Activated CD8-positive, alpha-beta T cell treated with anti-CD3 and anti-CD28 coated beads for 36 hours (primary cell): Measurements from ENCODE around the gene CDH13. TPM values are rescaled to one million over a fixed set of nuclear protein-coding genes. Genes with fewer than 3 reads are reported as not detected.

Experiments used
- ATAC-seq: fragments of 200-7000 bp; cut with Tn5 transposase; one replicate; pipeline ENCODE4 v1.10.0; 2021; ENCODE audit warnings: mild to moderate bottlenecking, moderate library complexity
- CTCF ChIA-PET: fragments of 350-600 bp; sonication (Branson Sonifier 250); formaldehyde crosslinking; loops from one replicate; lab custom pipeline; 2021; ENCODE audit warnings: antibody characterized with exemption; lab: Charles Lee
- POLR2A ChIA-PET: fragments of 350-600 bp; sonication (Branson Sonifier 250); formaldehyde crosslinking; loops from one replicate; lab custom pipeline; 2021; ENCODE audit warnings: antibody characterized with exemption; lab: Charles Lee
- DNase-seq: peaks from one replicate; pipeline ENCODE4 v3.0.0-alpha.2; 2020
- H3K27ac Mint-ChIP-seq: one replicate; pipeline ENCODE4 v1.8.0; 2021; ENCODE audit warnings: mild to moderate bottlenecking, mixed read lengths
- H3K27me3 Mint-ChIP-seq: one replicate; pipeline ENCODE4 v1.8.0; 2021; ENCODE audit warnings: mixed read lengths
- H3K36me3 Mint-ChIP-seq: one replicate; pipeline ENCODE4 v1.8.0; 2021; ENCODE audit warnings: low read depth, mixed read lengths
- H3K4me1 Mint-ChIP-seq: one replicate; pipeline ENCODE4 v1.8.0; 2021; ENCODE audit warnings: low read depth, mixed read lengths
- H3K4me3 Mint-ChIP-seq: one replicate; pipeline ENCODE4 v1.8.0; 2021; ENCODE audit warnings: mild to moderate bottlenecking, moderate library complexity, mixed read lengths
- H3K9me3 Mint-ChIP-seq: one replicate; pipeline ENCODE4 v1.8.0; 2021; ENCODE audit warnings: mixed read lengths
- CTCF ChIP-seq: fragments of 200-600 bp; IDR thresholded peaks from one replicate; pipeline ENCODE4 v1.8.0; 2022; ENCODE audit warnings: antibody characterized with exemption, mild to moderate bottlenecking
- intact Hi-C: fragments of 100-400 bp; cut with micrococcal nuclease; formaldehyde crosslinking; loops from one replicate; pipeline ENCODE4 v1.10.0; 2022
- total RNA-seq, 2 experiments: library from RNA; stranded (reverse); gene quantifications; one replicate each; pipeline ENCODE4 v1.2.3, GENCODE V29; 2021

Gene CDH13
- total RNA-seq, 2 experiments from 2014 or later, result not detected

DNA sequence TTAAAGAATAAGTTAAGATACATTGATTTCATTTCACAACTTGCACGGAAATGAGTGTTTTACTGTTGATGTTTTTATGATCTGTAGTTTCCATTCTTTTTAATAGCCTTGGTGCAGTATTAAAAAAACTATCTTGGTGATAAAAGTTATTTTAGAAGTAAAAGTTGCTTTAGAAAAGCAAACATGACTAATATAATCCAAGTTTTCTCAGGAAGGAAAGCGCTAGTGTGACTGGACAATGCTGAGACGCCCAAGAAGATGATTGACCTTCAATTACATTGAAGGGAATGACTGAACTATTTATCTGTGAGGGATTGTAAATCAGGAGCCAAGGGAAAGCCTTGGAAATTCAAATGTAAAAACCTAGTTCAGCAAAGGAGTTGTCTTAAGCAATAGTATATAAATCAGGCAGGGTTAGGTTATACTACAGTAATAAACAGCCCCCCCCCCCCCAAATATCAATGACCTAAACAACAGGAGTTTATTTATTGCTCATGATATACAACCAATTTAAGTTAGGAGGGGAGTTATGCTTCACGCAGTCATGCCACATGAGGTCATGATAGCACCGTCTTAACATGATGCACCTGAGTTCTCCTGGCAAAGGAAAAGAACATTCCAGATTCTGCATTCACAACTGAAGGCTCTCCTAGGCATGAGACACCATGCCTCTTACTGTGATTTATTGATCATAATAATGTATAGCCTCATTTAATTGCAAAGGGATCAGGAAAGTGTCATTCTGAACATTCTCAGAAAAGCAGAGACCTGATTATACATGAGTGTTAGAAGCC is 443.8 kb downstream of the CDH13 start:
- ATAC-seq (no peak), DNase-seq (no peak)
- H3K4me3 Mint-ChIP-seq, result no peak overlapping the region
- peaks cover 3% of the 10 kb centered on the region for H3K9me3 Mint-ChIP-seq
- no peaks in the 10 kb centered on the region for H3K4me1 Mint-ChIP-seq
- no peak for TF ChIP-seq CTCF
- H3K27ac Mint-ChIP-seq, result no peak overlapping the region
- H3K36me3 Mint-ChIP-seq, result no peaks in the 10 kb centered on the region
- intact Hi-C loops, result no loop called here
- no peaks in the 10 kb centered on the region for H3K27me3 Mint-ChIP-seq
- POLR2A ChIA-PET, result no interaction called here
- CTCF ChIA-PET, result no interaction called here

DNA sequence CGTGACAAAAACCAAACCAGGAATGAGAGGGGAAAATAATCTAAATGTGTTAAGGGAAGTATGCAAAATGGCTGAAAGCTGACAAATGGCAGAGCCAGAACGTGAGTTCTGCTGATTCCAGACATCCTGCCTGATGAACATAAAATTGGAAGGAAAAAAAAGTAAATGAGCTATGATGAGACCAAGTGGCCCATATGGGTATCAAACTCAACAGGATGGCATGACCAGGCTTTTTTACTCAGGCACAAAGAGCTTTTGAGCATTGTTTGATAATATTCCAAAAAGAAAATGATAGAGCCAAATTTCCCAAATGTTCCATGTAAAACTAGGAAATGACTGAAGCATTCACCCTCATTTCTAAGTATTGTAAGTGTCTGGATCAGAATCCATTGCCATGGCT is 449.2 kb downstream of the CDH13 start:
- intact Hi-C loops, result no loop called here
- DNase-seq (no peak), ATAC-seq (no peak)
- H3K4me3 Mint-ChIP-seq, result no peak overlapping the region
- CTCF ChIA-PET, result no interaction called here
- POLR2A ChIA-PET, result no interaction called here
- TF ChIP-seq CTCF, result no peak
- H3K4me1 Mint-ChIP-seq, result no peaks in the 10 kb centered on the region
- no peak overlapping the region for H3K27ac Mint-ChIP-seq
- H3K36me3 Mint-ChIP-seq, result no peaks in the 10 kb centered on the region
- no peaks in the 10 kb centered on the region for H3K27me3 Mint-ChIP-seq
- no peaks in the 10 kb centered on the region for H3K9me3 Mint-ChIP-seq

GRCh38 chr16:83083361-83083760 is 456.6 kb downstream of the CDH13 start:
- no peak for DNase-seq
- TF ChIP-seq CTCF, result no peak
- H3K36me3 Mint-ChIP-seq, result no peaks in the 10 kb centered on the region
- ChIA-PET POLR2A (no interaction called here), CTCF (interaction anchor here (1.1 kb wide), 1 partner anchor 12 kb away, joined by 3 read pairs; no protein-coding TSS in a partner anchor)
- H3K4me1 Mint-ChIP-seq, result no peaks in the 10 kb centered on the region
- no peak overlapping the region for H3K27ac Mint-ChIP-seq
- ATAC-seq, result no peak
- intact Hi-C loops, result no loop called here
- no peaks in the 10 kb centered on the region for H3K9me3 Mint-ChIP-seq
- no peak overlapping the region for H3K4me3 Mint-ChIP-seq
- H3K27me3 Mint-ChIP-seq, result no peaks in the 10 kb centered on the region

- no peak for ATAC-seq
- no peak for DNase-seq
- CTCF ChIA-PET, result interaction anchor here (1.4 kb wide), 1 partner anchor 9 kb away, joined by 4 read pairs; no protein-coding TSS in a partner anchor
- intact Hi-C loops, result no loop called here
- no peaks in the 10 kb centered on the region for H3K4me1 Mint-ChIP-seq
- H3K4me3 Mint-ChIP-seq, result no peak overlapping the region
- H3K9me3 Mint-ChIP-seq, result peaks cover 2% of the 10 kb centered on the region
- no peaks in the 10 kb centered on the region for H3K36me3 Mint-ChIP-seq
- no peak overlapping the region for H3K27ac Mint-ChIP-seq
- no peak for TF ChIP-seq CTCF
- H3K27me3 Mint-ChIP-seq, result no peaks in the 10 kb centered on the region
- POLR2A ChIA-PET, result no interaction called here
Measured at GRCh38 chr16:83085660-83086059, 458.9 kb downstream of the CDH13 start.

DNA sequence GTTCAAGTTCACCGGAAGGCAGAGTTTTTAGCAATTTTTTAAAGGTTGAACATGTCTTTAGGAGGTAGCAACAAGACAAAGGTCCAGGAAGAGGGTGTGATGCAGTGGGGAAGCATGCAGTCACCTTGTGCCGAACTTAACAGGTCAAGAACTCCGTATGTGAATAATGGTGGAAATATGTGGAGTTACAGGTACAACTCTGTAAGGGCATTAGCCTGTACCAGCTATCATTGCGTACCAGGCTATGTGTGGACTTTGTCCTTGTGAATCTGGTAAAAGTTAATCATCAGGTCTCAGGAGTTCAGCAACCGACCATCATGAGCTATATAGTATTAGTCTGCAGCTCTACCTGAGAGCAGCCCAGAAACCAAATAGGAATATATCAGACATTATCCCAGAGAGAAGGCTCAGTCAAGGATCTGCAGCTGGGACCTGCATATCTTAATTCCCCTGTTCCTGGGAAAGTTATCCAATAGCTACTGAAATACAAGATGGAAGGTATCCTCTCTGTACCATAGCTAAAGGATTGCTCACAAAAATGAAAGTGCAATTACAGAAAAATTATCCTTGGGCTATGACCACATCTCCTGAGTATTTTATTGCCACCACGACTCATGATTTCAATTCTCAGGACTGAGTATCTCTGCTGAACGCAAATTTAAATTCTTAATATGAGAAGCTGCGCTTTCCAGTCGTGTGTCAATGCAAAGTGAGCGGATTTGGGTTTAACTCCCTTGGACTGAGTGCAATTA is 469.3 kb downstream of the CDH13 start:
- no peaks in the 10 kb centered on the region for H3K36me3 Mint-ChIP-seq
- H3K9me3 Mint-ChIP-seq, result peaks cover 9% of the 10 kb centered on the region
- ChIA-PET POLR2A (no interaction called here), CTCF (interaction anchor here (1.2 kb wide), 1 partner anchor 13 kb away, joined by 3 read pairs; no protein-coding TSS in a partner anchor)
- no peaks in the 10 kb centered on the region for H3K27me3 Mint-ChIP-seq
- DNase-seq (no peak), ATAC-seq (no peak)
- peaks cover 1% of the 10 kb centered on the region for H3K4me1 Mint-ChIP-seq
- H3K27ac Mint-ChIP-seq, result no peak overlapping the region
- TF ChIP-seq CTCF, result no peak
- no peak overlapping the region for H3K4me3 Mint-ChIP-seq
- intact Hi-C loops, result no loop called here
